Frontal cortex (tissue), 4 donors: ENCODE results near the gene DCDC2. TPM values are rescaled to one million over a fixed set of nuclear protein-coding genes. Genes with fewer than 3 reads are reported as not detected.

ENCODE experiments used
- DNase-seq, 2 donors: peaks; one replicate each; pipeline ENCODE4 v3.0.0; 2012; ENCODE audit warnings: low spot score in 2 of 2
- FAIRE-seq: peaks from 2 replicates; lab custom pipeline; 2012; peaks lifted over from hg19 to GRCh38; lab: Jason Lieb, UNC
- small RNA-seq: library from RNA; depleted of rRNA; stranded (forward); fragments of <200 nt; gene quantifications from one replicate; pipeline ENCODE3, GENCODE V24; 2014
- total RNA-seq: library from RNA; depleted of rRNA; stranded (reverse); fragments of >200 nt; gene quantifications from one replicate; pipeline ENCODE4 v1.2.3, GENCODE V29; 2014
- donor health status: control.
- donor health status: control.
- donor health status: control.

The DCDC2 gene
- total RNA-seq, 1 donor from 2014 or later, result 2.4 TPM

GRCh38 chr6:24125980-24126379, 231.9 kb downstream of the DCDC2 start, which contains the start of gene NRSN1:
NRSN1 (plus strand) TSS chr6:24126215; CDS start chr6:24134328, 8,113 bp downstream.
- DNase-seq (peak; percentile 47 to 51), FAIRE-seq (no peak)

- FAIRE-seq (no peak), DNase-seq (no peak)
Measured at GRCh38 chr6:24122139-24122538, 235.7 kb downstream of the DCDC2 start.

Small RNA genes within 50 kb of the gene (small RNA-seq; reads per million reads assigned to genes)
- 0.51 reads per million, percentile 40 among the genes with 10 or more reads in this experiment for gene RF00218
- gene RNU6-391P, result not detected

Other genes with a start within 250 kb of the DCDC2 start
- 22.0 TPM for gene NRSN1, start 231.8 kb downstream of the DCDC2 start, total RNA-seq
- gene MRS2, start 44.9 kb upstream of the DCDC2 start, total RNA-seq, result 21.6 TPM
- 10.6 TPM for gene GPLD1, start 131.5 kb upstream of the DCDC2 start, total RNA-seq
- 16.7 TPM for gene ALDH5A1, start 136.9 kb upstream of the DCDC2 start, total RNA-seq